A549 (cell line): ENCODE results near the gene ABCG8. TPM values are rescaled to one million over a fixed set of nuclear protein-coding genes. Genes with fewer than 3 reads are reported as not detected.

Experiments used
- ATAC-seq, 2 experiments: fragments of 200-7000 bp in 1 of 2; fragments of >200 bp in 1 of 2; cut with Nextera tagmentation in 1 of 2; cut with Tn5 transposase in 1 of 2; 3 replicates each; pipeline versions ENCODE4 v1.8.0 to v1.9.1; 2018 to 2020; ENCODE audit warnings: mild to moderate bottlenecking in 1 of 2, moderate library complexity in 1 of 2
- CTCF ChIA-PET: fragments of 300-600 bp; sonication (Branson Sonifier 250); formaldehyde crosslinking; extraction: SDS; loops from one replicate; lab custom pipeline; 2021; ENCODE audit warnings: antibody characterized with exemption, inconsistent platforms; lab: Yijun Ruan, JAX
- POLR2A ChIA-PET: fragments of 350-600 bp; formaldehyde crosslinking; extraction: SDS; loops from one replicate; lab custom pipeline; 2021; ENCODE audit warnings: antibody characterized with exemption, inconsistent platforms; lab: Yijun Ruan, JAX
- DNase-seq, 2 experiments: peaks; one replicate each; pipeline versions ENCODE4 v3.0.0 to v3.0.0-alpha.2; 2011 to 2016; ENCODE audit warnings: low read depth in 1 of 2, low spot score in 1 of 2
- FAIRE-seq: peaks from 2 replicates; lab custom pipeline; 2011; peaks lifted over from hg19 to GRCh38; lab: Jason Lieb, UNC
- H3K27ac ChIP-seq, 2 experiments: fragments of >200 bp; sonication (Bioruptor Twin); formaldehyde crosslinking; 3 replicates each; pipeline ENCODE4 v1.5.1; 2016 to 2017
- H3K4me1 ChIP-seq: fragments of >200 bp; sonication (Bioruptor Twin); formaldehyde crosslinking; 3 replicates; pipeline ENCODE4 v1.6.1; 2016
- H3K4me2 ChIP-seq: fragments of >200 bp; sonication (Bioruptor Twin); formaldehyde crosslinking; 3 replicates; pipeline ENCODE4 v1.6.1; 2016
- H3K4me3 ChIP-seq: fragments of >200 bp; sonication (Bioruptor Twin); formaldehyde crosslinking; 3 replicates; pipeline ENCODE4 v1.5.1; 2016
- H3K9me3 ChIP-seq: fragments of >200 bp; sonication (Bioruptor Twin); formaldehyde crosslinking; 3 replicates; pipeline ENCODE4 v1.6.1; 2016
- CBX8 ChIP-seq: fragments of 200-600 bp; sonication (generic); IDR thresholded peaks from 2 replicates; pipeline ENCODE4 v1.6.1; 2016
- CHD2 ChIP-seq: fragments of 150-350 bp; IDR thresholded peaks from 2 replicates; pipeline ENCODE4 v1.6.1; 2014; ENCODE audit warnings: low read length; ENCODE audit not compliant: partially characterized antibody
- CHD4 ChIP-seq: fragments of 200-600 bp; sonication (generic); IDR thresholded peaks from 2 replicates; pipeline ENCODE4 v1.6.1; 2016; ENCODE audit warnings: antibody characterized with exemption, mild to moderate bottlenecking, borderline replicate concordance
- CTCF ChIP-seq: fragments of >200 bp; sonication (Bioruptor Twin); formaldehyde crosslinking; IDR thresholded peaks from 3 replicates; pipeline ENCODE4 v1.5.1; 2016
- EHMT2 ChIP-seq: fragments of 200-600 bp; sonication (generic); IDR thresholded peaks from 2 replicates; pipeline ENCODE4 v1.6.1; 2016; ENCODE audit warnings: antibody characterized with exemption, low read depth, mild to moderate bottlenecking, moderate library complexity
- EP300 ChIP-seq, 2 experiments: fragments of >200 bp; sonication (Bioruptor Twin); formaldehyde crosslinking; IDR thresholded peaks; 2 replicates in 1 of 2; 3 replicates in 1 of 2; pipeline ENCODE4 v1.6.1; 2016 to 2017
- FOSB ChIP-seq: fragments of 250-450 bp; sonication (Bioruptor Pico); IDR thresholded peaks from 2 replicates; pipeline ENCODE4 v1.5.0; 2020; ENCODE audit warnings: mild to moderate bottlenecking, moderate library complexity
- FOSL2 ChIP-seq, 2 experiments: fragments of 450-650 bp in 1 of 2; fragments of >200 bp in 1 of 2; sonication (Bioruptor Twin) in 1 of 2; formaldehyde crosslinking; IDR thresholded peaks; 2 replicates each; pipeline versions ENCODE4 v1.5.0 to v1.6.1; 2016 to 2020; ENCODE audit warnings: mild to moderate bottlenecking in 1 of 2, moderate library complexity in 1 of 2
- HDAC2 ChIP-seq: fragments of 200-600 bp; sonication (generic); IDR thresholded peaks from 2 replicates; pipeline ENCODE4 v1.6.1; 2016
- HMGXB4 ChIP-seq: fragments of 250-450 bp; sonication (Bioruptor Pico); IDR thresholded peaks from 2 replicates; pipeline ENCODE4 v1.5.0; 2021; ENCODE audit warnings: mild to moderate bottlenecking, moderate library complexity, borderline replicate concordance
- HOXA7 ChIP-seq: fragments of 250-450 bp; sonication (Bioruptor Pico); IDR thresholded peaks from 2 replicates; pipeline ENCODE4 v1.5.0; 2020; ENCODE audit warnings: mild to moderate bottlenecking, moderate library complexity
- JUN ChIP-seq, 2 experiments: fragments of >200 bp; sonication (Bioruptor Twin); formaldehyde crosslinking; IDR thresholded peaks; 2 replicates in 1 of 2; 3 replicates in 1 of 2; pipeline ENCODE4 v1.6.1; 2016 to 2017
- MAFK ChIP-seq: fragments of 450-650 bp; IDR thresholded peaks from 2 replicates; pipeline ENCODE4 v1.6.1; 2014; ENCODE audit not compliant: partially characterized antibody
- MAZ ChIP-seq: fragments of 150-350 bp; IDR thresholded peaks from 2 replicates; pipeline ENCODE4 v1.6.1; 2014; ENCODE audit warnings: antibody characterized with exemption, low read depth, low read length, borderline replicate concordance
- POLR2A ChIP-seq: IDR thresholded peaks from 2 replicates; pipeline ENCODE4 v1.6.1; 2012; ENCODE audit warnings: mild to moderate bottlenecking, low read length
- RAD21 ChIP-seq, 2 experiments: fragments of >200 bp in 1 of 2; sonication (Bioruptor Twin) in 1 of 2; formaldehyde crosslinking in 1 of 2; IDR thresholded peaks in 1 of 2; conservative IDR thresholded peaks in 1 of 2; 2 replicates in 1 of 2; 3 replicates in 1 of 2; pipeline ENCODE4 v1.6.1; 2012 to 2018; ENCODE audit warnings: inconsistent platforms in 1 of 2
- TFCP2L1 ChIP-seq: fragments of 250-450 bp; sonication (Bioruptor Pico); IDR thresholded peaks from 2 replicates; pipeline ENCODE4 v1.5.0; 2021; ENCODE audit warnings: mild to moderate bottlenecking
- TP53 ChIP-seq: fragments of 250-450 bp; sonication (Bioruptor Pico); IDR thresholded peaks from 2 replicates; pipeline ENCODE4 v1.5.0; 2021; ENCODE audit warnings: mild to moderate bottlenecking, moderate library complexity
- USF2 ChIP-seq: fragments of 450-650 bp; IDR thresholded peaks from 2 replicates; pipeline ENCODE4 v1.6.1; 2014; ENCODE audit warnings: antibody characterized with exemption
- ZFP36 ChIP-seq: fragments of 450-650 bp; IDR thresholded peaks from 2 replicates; pipeline ENCODE4 v1.6.1; 2014; ENCODE audit warnings: borderline replicate concordance; ENCODE audit not compliant: partially characterized antibody
- ZNF302 ChIP-seq: fragments of 250-450 bp; sonication (Bioruptor Pico); IDR thresholded peaks from 2 replicates; pipeline ENCODE4 v1.9.0; 2021; ENCODE audit warnings: inconsistent platforms, mild to moderate bottlenecking, moderate library complexity
- WGBS: methylation state at CpG from one replicate; pipeline ENCODE4 v1.1.6; 2017; ENCODE audit errors: missing lambda C conversion rate; 5-methylcytosine and 5-hydroxymethylcytosine counted together
- polyA plus RNA-seq, 4 experiments: library from polyadenylated mRNA; depleted of rRNA in 3 of 4; stranded (reverse); fragments of >200 nt; fragmentation: RNase III in 1 of 4; extraction: RNeasy Plus Mini Kit Qiagen cat#74134 plus additional on column Dnase treatment in 1 of 4; gene quantifications; 2 replicates in 3 of 4; 3 replicates in 1 of 4; pipeline ENCODE4 v1.2.3, GENCODE V29; 2011 to 2017

ABCG8 gene
- polyA plus RNA-seq, 2 of the 4 experiments (the other 2 are of a cell fraction): not detected

- DNase-seq (no peak), FAIRE-seq (no peak), ATAC-seq (no peak)
- Histone ChIP-seq H3K4me3 (no peak overlapping the region), H3K9me3 (no peaks in the 10 kb centered on the region), H3K4me2 (no peak overlapping the region), H3K27ac (no peak overlapping the region), H3K4me1 (no peaks in the 10 kb centered on the region)
- TF ChIP-seq FOSL2 (IDR thresholded peaks at IDR 0.05): no peak
- TF ChIP-seq FOSL2 (CRISPR knock-in tag; IDR thresholded peaks at IDR 0.05): no peak
- no peak for TF ChIP-seq POLR2A
- no peak for TF ChIP-seq TP53 (CRISPR knock-in tag)
- TF ChIP-seq CBX8: no peak
- no peak for TF ChIP-seq CTCF
- no peak for TF ChIP-seq HMGXB4 (CRISPR knock-in tag)
- no peak for TF ChIP-seq ZNF302 (CRISPR knock-in tag)
- no peak for TF ChIP-seq CHD2
- no peak for TF ChIP-seq MAZ
- WGBS: 81% methylated on average over 2 of the region's 2 CpGs
- POLR2A ChIA-PET: no interaction called here
- CTCF ChIA-PET: interaction anchor here (2.0 kb wide), 1 partner anchor 53 kb away, joined by 5 read pairs; no protein-coding TSS in a partner anchor
These were observed 14.3 kb upstream of the ABCG8 start for GRCh38 chr2:43824512-43824911.

GRCh38 chr2:43824951-43825493 lies 13.7 kb upstream of the ABCG8 start:
- ChIA-PET POLR2A (no interaction called here), CTCF (interaction anchor here (0.7 to 2.0 kb wide), 2 partner anchors 21 to 53 kb away, joined by 3 to 5 read pairs; no protein-coding TSS in a partner anchor)
- Histone ChIP-seq H3K9me3 (no peaks in the 10 kb centered on the region), H3K4me3 (no peak overlapping the region), H3K4me2 (no peak overlapping the region), H3K27ac (no peak overlapping the region)
- ATAC-seq (no peak), FAIRE-seq (no peak), DNase-seq (no peak)
- 71% methylated on average over 12 of the region's 12 CpGs for WGBS
- no peak for TF ChIP-seq FOSB (CRISPR knock-in tag)
- no peak for TF ChIP-seq TFCP2L1
- no peak for TF ChIP-seq TP53 (CRISPR knock-in tag)
- TF ChIP-seq CTCF: no peak
- no peak for TF ChIP-seq ZFP36
- TF ChIP-seq JUN (IDR thresholded peaks at IDR 0.05): no peak
- TF ChIP-seq CHD4: no peak
- no peak for TF ChIP-seq EP300 (IDR thresholded peaks at IDR 0.05)
- TF ChIP-seq USF2: no peak
- TF ChIP-seq MAFK: no peak
- no peak for TF ChIP-seq HDAC2
- TF ChIP-seq RAD21 (conservative IDR thresholded peaks at IDR 0.05 in 1 of 2, IDR thresholded peaks at IDR 0.05 in 1 of 2): no peak
- no peak for TF ChIP-seq EHMT2
- TF ChIP-seq HOXA7 (CRISPR knock-in tag): no peak
- no peak for TF ChIP-seq FOSL2 (IDR thresholded peaks at IDR 0.05)
- no peak for TF ChIP-seq FOSL2 (CRISPR knock-in tag; IDR thresholded peaks at IDR 0.05)
- no peak for TF ChIP-seq MAZ
- TF ChIP-seq, all 56 proteins: peak for 0
- no peaks in the 10 kb centered on the region for H3K4me1 ChIP-seq
